HCT116 (cell line): Measurements from ENCODE around the gene LMO7. TPM values are rescaled to one million over a fixed set of nuclear protein-coding genes. Genes with fewer than 3 reads are reported as not detected.

Experiments used
- ATAC-seq: fragments of 200-7000 bp; cut with Tn5 transposase; 2 replicates; pipeline ENCODE4 v1.9.1; 2020; ENCODE audit warnings: mild to moderate bottlenecking, moderate library complexity
- BruUV-seq: library from RNA; stranded (reverse); fragments of 400-500 nt; replicated peaks from 2 replicates; lab custom pipeline; 2021; lab: Mats Ljungman, UMichigan
- CTCF ChIA-PET: fragments of 300-600 bp; sonication (Branson Sonifier 250); formaldehyde crosslinking; loops from one replicate; lab custom pipeline; 2021; ENCODE audit warnings: antibody characterized with exemption; lab: Charles Lee
- POLR2A ChIA-PET: fragments of 300-600, 350-600 bp; sonication (Branson Sonifier 250); formaldehyde crosslinking; loops from one replicate; lab custom pipeline; 2021; ENCODE audit warnings: antibody characterized with exemption; lab: Charles Lee
- RAD21 ChIA-PET, 2 experiments: fragments of 300-600 bp; sonication (Branson Sonifier 250); formaldehyde crosslinking; loops; one replicate each; lab custom pipeline; 2023; ENCODE audit warnings: low total read pairs in 2 of 2; ENCODE audit not compliant: uncharacterized antibody in 2 of 2, unreplicated experiment in 2 of 2, low non-redundant PET in 1 of 2; lab: Charles Lee
- DNase-seq: peaks from one replicate; pipeline ENCODE4 v3.0.0-alpha.2; 2010; ENCODE audit warnings: low read depth, low spot score
- H2AFZ ChIP-seq: fragments of 200-600 bp; shearing (Covaris generic), sonication (generic); 2 replicates; pipeline ENCODE4 v1.6.1; 2017; ENCODE audit warnings: low read depth, mixed run types, mixed read lengths, antibody characterized with exemption, low read length; ENCODE audit not compliant: poor library complexity, severe bottlenecking
- H3K27ac ChIP-seq: 2 replicates; pipeline ENCODE4 v1.5.1; 2012; ENCODE audit warnings: low read depth, low read length
- H3K27me3 ChIP-seq: fragments of 200-600 bp; sonication (generic); 2 replicates; pipeline ENCODE4 v1.6.1; 2016; ENCODE audit warnings: mixed run types, low read length, mixed read lengths; ENCODE audit not compliant: insufficient read depth
- H3K36me3 ChIP-seq, 2 experiments: fragments of 200-500 bp in 1 of 2; fragments of 200-600 bp in 1 of 2; sonication (Bioruptor generic) in 1 of 2; sonication (generic) in 1 of 2; 2 replicates each; pipeline versions ENCODE4 v1.5.1 to v1.6.1; 2014 to 2016; ENCODE audit warnings: low read length in 2 of 2, inconsistent platforms in 1 of 2, mixed read lengths in 1 of 2, mixed run types in 1 of 2; ENCODE audit not compliant: insufficient read depth in 2 of 2, control insufficient read depth in 1 of 2
- H3K4me1 ChIP-seq, 2 experiments: fragments of 200-600 bp in 1 of 2; sonication (generic) in 1 of 2; 2 replicates each; pipeline versions ENCODE4 v1.5.1 to v1.6.1; 2012 to 2017; ENCODE audit warnings: low read length in 2 of 2, inconsistent platforms in 1 of 2, mild to moderate bottlenecking in 1 of 2, mixed read lengths in 1 of 2, mixed run types in 1 of 2, moderate library complexity in 1 of 2; ENCODE audit not compliant: insufficient read depth in 2 of 2, control insufficient read depth in 1 of 2
- H3K4me2 ChIP-seq: fragments of 200-600 bp; sonication (generic); 2 replicates; pipeline ENCODE4 v1.6.1; 2017; ENCODE audit warnings: mixed run types, low read length, mixed read lengths
- H3K4me3 ChIP-seq, 2 experiments: fragments of 200-600 bp in 1 of 2; sonication (generic) in 1 of 2; replicated peaks in 1 of 2; 2 replicates each; pipeline ENCODE4 v1.5.1; 2011 to 2016; ENCODE audit warnings: low read length in 2 of 2, control low read depth in 1 of 2, low read depth in 1 of 2, mild to moderate bottlenecking in 1 of 2, mixed read lengths in 1 of 2, mixed run types in 1 of 2
- H3K79me2 ChIP-seq: fragments of 200-600 bp; sonication (generic); 2 replicates; pipeline ENCODE4 v1.6.1; 2017; ENCODE audit warnings: mild to moderate bottlenecking, mixed run types, low read length, moderate library complexity, mixed read lengths; ENCODE audit not compliant: insufficient read depth
- H3K9ac ChIP-seq: fragments of 200-600 bp; sonication (generic); 2 replicates; pipeline ENCODE4 v1.6.1; 2016; ENCODE audit warnings: low read length, mixed read lengths
- H3K9me2 ChIP-seq: fragments of 200-600 bp; sonication (generic), shearing (Covaris generic); 2 replicates; pipeline ENCODE4 v1.6.1; 2017; ENCODE audit warnings: mixed run types, mild to moderate bottlenecking, moderate library complexity; ENCODE audit not compliant: insufficient read depth
- H3K9me3 ChIP-seq, 2 experiments: fragments of 200-500 bp in 1 of 2; fragments of 200-600 bp in 1 of 2; sonication (Bioruptor generic) in 1 of 2; sonication (generic) in 1 of 2; 2 replicates each; pipeline ENCODE4 v1.6.1; 2014 to 2017; ENCODE audit warnings: low read length in 2 of 2, mixed read lengths in 2 of 2, inconsistent platforms in 1 of 2, low read depth in 1 of 2, mild to moderate bottlenecking in 1 of 2, mixed run types in 1 of 2, moderate library complexity in 1 of 2; ENCODE audit not compliant: control insufficient read depth in 1 of 2, insufficient read depth in 1 of 2
- H4K20me1 ChIP-seq: fragments of 200-600 bp; sonication (generic), shearing (Covaris generic); 2 replicates; pipeline ENCODE4 v1.6.1; 2017; ENCODE audit warnings: mixed run types, mild to moderate bottlenecking, moderate library complexity; ENCODE audit not compliant: insufficient read depth
- CBX3 ChIP-seq: IDR thresholded peaks from 2 replicates; pipeline ENCODE4 v1.6.1; 2012; ENCODE audit warnings: low read depth
- CTCF ChIP-seq, 3 experiments: fragments of 200-600 bp in 1 of 3; sonication (generic) in 1 of 3; IDR thresholded peaks in 2 of 3; conservative IDR thresholded peaks in 1 of 3; 2 replicates each; pipeline ENCODE4 v1.5.1; 2012 to 2017; ENCODE audit warnings: low read depth in 2 of 3, low read length in 2 of 3, antibody characterized with exemption in 1 of 3, borderline replicate concordance in 1 of 3, control low read depth in 1 of 3, mild to moderate bottlenecking in 1 of 3, mixed read lengths in 1 of 3, mixed run types in 1 of 3, moderate library complexity in 1 of 3; ENCODE audit not compliant: insufficient read depth in 1 of 3
- EGR1 ChIP-seq: IDR thresholded peaks from 2 replicates; pipeline ENCODE4 v1.6.1; 2012; ENCODE audit warnings: low read depth
- EZH2 ChIP-seq: fragments of 200-600 bp; sonication (generic); IDR thresholded peaks from 2 replicates; pipeline ENCODE4 v1.6.1; 2017; ENCODE audit warnings: antibody characterized with exemption, mixed run types
- FOSL1 ChIP-seq: IDR thresholded peaks from 2 replicates; pipeline ENCODE4 v1.6.1; 2012; ENCODE audit warnings: low read depth
- JUND ChIP-seq: IDR thresholded peaks from 2 replicates; pipeline ENCODE4 v1.6.1; 2012
- MAX ChIP-seq: IDR thresholded peaks from 2 replicates; pipeline ENCODE4 v1.6.1; 2012
- RAD21 ChIP-seq: IDR thresholded peaks from 2 replicates; pipeline ENCODE4 v1.6.1; 2012; ENCODE audit warnings: low read depth, mild to moderate bottlenecking
- SIN3A ChIP-seq: IDR thresholded peaks from 2 replicates; pipeline ENCODE4 v1.6.1; 2012; ENCODE audit warnings: low read depth
- SRF ChIP-seq: IDR thresholded peaks from 2 replicates; pipeline ENCODE4 v1.6.1; 2012; ENCODE audit warnings: low read depth
- ZBTB33 ChIP-seq: IDR thresholded peaks from 2 replicates; pipeline ENCODE4 v1.6.1; 2011; ENCODE audit warnings: mild to moderate bottlenecking, low read length, moderate library complexity; ENCODE audit not compliant: insufficient replicate concordance; ENCODE audit errors: extremely low read depth
- intact Hi-C: fragments of 100-400 bp; cut with micrococcal nuclease; formaldehyde crosslinking; loops from 2 replicates; pipeline ENCODE4 v1.10.0; 2022
- total RNA-seq: library from RNA; stranded (reverse); gene quantifications from one replicate; pipeline ENCODE4 v1.2.1, GENCODE V29; 2021; ENCODE audit not compliant: unreplicated experiment

LMO7 gene
- total RNA-seq, 1 experiment from 2014 or later: 8.1 TPM

- TF ChIP-seq SRF (no peak), CTCF (IDR thresholded peaks at IDR 0.05 in 2 of 3, conservative IDR thresholded peaks at IDR 0.05 in 1 of 3; ENCODE audit: borderline replicate concordance in 1 of 3, insufficient read depth in 1 of 3, low read depth in 2 of 3, low read length in 2 of 3) (no peak), RAD21 (no peak), JUND (no peak), EGR1 (no peak), CBX3 (no peak), ZBTB33 (no peak), SIN3A (no peak), EZH2 (no peak), MAX (no peak), FOSL1 (no peak)
- TF ChIP-seq, all 23 proteins: peak for 0
- CTCF ChIA-PET: no interaction called here
- intact Hi-C loops: no loop called here
- Histone ChIP-seq H3K9me3 (no peaks in the 10 kb centered on the region), H3K4me2 (no peak overlapping the region), H4K20me1 (no peaks in the 10 kb centered on the region), H3K27me3 (no peaks in the 10 kb centered on the region), H3K4me1 (no peaks in the 10 kb centered on the region; a peak in 1 of 4 replicates), H3K9me2 (no peaks in the 10 kb centered on the region), H3K4me3 (no peak overlapping the region), H3K27ac (no peak overlapping the region), H2AFZ (no peak overlapping the region), H3K9ac (no peak overlapping the region), H3K36me3 (no peaks in the 10 kb centered on the region), H3K79me2 (no peaks in the 10 kb centered on the region)
- no peak for ATAC-seq
- no peak for DNase-seq
- BruUV-seq: no TSS peak
- RAD21 ChIA-PET: no interaction called here
- POLR2A ChIA-PET: no interaction called here
Observed at GRCh38 chr13:75612354-75612753, 23.8 kb upstream of the LMO7 start.
